Hepatocyte (in vitro differentiated cells): ENCODE measurements around the gene CORO2A.

Source experiments
- EZH2phosphoT487 ChIP-seq: fragments of 200-600 bp; sonication (generic); IDR thresholded peaks from one replicate; pipeline ENCODE4 v1.6.1; 2018; ENCODE audit warnings: antibody characterized with exemption, mild to moderate bottlenecking, low read depth, moderate library complexity; ENCODE audit not compliant: unreplicated experiment, severe bottlenecking
- TF ChIP-seq, protein P1 (sequence below): fragments of 200-600 bp; sonication (generic); IDR thresholded peaks from 2 replicates; pipeline ENCODE4 v1.5.1; 2016; ENCODE audit warnings: antibody characterized with exemption, mild to moderate bottlenecking; ENCODE audit not compliant: poor library complexity

DNA sequence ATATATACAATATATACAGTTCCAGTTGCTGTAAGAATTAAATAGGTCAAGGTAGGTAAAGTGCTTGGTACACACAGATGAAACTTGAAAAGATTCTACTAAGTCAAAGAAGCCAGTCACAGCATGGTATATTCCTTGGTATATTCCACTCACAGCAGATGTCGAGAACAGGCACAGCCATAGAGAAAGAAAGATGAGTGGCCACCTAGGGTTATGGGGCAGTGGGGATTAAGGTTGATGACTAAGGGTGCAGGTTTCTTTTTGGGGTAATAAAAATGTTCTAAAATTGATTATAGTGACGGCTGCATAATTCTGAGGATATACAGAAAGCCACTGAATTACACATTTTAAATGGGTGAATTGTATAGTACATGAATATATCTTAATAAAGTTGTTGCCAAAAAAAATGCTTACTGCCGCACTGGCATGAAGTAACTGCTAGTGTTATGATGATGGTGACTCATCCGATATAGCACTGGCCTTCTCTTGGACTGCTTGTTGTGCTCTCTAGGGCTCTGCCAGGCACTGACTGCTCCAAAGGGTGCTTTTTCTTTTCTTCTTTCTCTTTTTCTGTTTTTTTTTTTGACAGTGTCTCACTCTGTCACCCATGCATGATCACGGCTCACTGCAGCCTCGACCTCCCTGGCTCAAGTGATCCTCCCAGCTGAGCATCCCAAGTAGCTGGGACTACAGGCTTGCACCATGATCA is 39.5 kb upstream of the CORO2A start:
- TF ChIP-seq, protein P1, sequence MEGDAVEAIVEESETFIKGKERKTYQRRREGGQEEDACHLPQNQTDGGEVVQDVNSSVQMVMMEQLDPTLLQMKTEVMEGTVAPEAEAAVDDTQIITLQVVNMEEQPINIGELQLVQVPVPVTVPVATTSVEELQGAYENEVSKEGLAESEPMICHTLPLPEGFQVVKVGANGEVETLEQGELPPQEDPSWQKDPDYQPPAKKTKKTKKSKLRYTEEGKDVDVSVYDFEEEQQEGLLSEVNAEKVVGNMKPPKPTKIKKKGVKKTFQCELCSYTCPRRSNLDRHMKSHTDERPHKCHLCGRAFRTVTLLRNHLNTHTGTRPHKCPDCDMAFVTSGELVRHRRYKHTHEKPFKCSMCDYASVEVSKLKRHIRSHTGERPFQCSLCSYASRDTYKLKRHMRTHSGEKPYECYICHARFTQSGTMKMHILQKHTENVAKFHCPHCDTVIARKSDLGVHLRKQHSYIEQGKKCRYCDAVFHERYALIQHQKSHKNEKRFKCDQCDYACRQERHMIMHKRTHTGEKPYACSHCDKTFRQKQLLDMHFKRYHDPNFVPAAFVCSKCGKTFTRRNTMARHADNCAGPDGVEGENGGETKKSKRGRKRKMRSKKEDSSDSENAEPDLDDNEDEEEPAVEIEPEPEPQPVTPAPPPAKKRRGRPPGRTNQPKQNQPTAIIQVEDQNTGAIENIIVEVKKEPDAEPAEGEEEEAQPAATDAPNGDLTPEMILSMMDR, result no peak
- TF ChIP-seq EZH2phosphoT487, result no peak
